HG02970 (cell line): Measurements from ENCODE around the gene PCBD1.
A peak's percentile ranks its signal among the peaks of the same experiment; 100 is the strongest.
"Not testable (repeated sequence)": the region's sequence is repeated elsewhere in the genome, so short reads cannot be mapped to it uniquely, and the experiment has no call there.

Experiments used
- ATAC-seq: cut with Tn5 transposase; IDR thresholded peaks from one replicate; pipeline ENCODE4 v1.9.1; 2021; ENCODE audit warnings: mild to moderate bottlenecking, moderate library complexity, moderate number of reproducible peaks; ENCODE audit not compliant: unreplicated experiment, low FRiP score

PCBD1 gene

DNA sequence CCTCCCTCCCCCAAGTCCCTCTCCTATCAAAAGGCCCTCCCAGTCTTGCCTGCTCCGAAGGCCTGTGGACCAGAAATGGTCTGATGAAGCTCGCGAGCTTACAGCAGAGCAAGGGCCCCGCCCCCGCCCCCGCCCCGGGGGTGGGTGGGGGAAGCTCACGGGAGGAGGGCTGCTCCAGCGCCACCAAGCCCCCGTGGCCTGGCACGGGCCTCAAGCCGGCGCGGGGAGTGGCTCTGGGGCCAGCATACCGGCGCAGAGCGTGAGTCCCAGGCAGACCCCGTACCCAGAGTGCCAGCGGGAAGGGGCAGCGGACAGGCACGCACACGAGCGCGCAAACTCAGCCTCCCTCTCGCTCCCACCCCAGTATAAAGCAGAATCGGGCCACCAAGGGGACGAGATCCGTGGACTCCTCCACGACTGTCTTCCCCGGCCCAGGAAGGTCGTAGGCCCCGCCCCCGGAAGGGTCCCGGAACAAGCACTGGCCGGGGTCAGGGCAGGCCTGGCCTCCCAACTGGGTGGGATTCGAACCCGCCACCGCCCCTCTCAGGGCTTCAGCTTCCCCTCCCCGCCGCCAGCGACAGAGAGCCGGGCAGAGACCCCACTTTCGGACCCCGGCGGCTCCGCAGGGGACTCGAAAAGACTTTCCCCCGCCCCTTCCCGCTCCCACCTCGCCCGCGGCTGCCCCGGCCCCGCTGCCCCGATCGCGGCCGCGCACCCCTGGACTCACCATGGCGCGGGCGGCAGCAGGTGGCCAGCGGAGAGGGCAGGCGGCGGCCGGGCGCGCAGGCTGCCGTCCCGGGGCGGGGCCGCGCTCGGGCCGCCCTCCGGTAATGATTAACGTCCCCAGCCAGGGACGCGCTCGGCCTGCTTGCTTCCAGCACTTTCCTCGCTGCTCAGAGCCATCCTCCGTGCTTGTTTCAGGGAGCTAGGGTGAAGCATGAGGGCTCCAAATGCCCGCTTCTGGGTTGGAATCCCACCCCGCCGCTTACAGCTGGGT, at the start of gene PCBD1:
TSS of gene PCBD1 (minus strand) at position 762 of the 997 bp plus-strand sequence. CDS start at position 730, 32 bp downstream.
- peak; percentile 70 for ATAC-seq

DNA sequence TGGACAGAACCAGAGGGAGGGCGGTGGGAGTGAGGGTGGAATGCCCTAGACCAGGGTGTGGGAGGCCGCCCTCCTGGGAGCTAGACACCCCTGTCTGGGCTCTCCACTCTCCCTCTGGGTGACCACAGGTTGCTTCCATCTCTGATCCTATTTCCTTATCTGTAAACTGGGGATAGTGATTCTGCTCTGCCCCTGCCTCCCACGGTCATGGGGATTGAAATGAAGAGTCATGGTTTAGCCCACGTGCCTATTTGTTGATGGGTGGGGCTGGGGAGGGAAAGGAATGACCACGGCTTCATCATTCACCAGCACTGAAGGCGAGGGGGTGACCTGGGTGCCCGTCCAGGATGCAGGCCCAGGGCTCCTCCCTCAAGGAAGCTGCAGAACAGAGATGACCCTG, 49.3 kb upstream of the PCBD1 start:
- no peak for ATAC-seq

DNA sequence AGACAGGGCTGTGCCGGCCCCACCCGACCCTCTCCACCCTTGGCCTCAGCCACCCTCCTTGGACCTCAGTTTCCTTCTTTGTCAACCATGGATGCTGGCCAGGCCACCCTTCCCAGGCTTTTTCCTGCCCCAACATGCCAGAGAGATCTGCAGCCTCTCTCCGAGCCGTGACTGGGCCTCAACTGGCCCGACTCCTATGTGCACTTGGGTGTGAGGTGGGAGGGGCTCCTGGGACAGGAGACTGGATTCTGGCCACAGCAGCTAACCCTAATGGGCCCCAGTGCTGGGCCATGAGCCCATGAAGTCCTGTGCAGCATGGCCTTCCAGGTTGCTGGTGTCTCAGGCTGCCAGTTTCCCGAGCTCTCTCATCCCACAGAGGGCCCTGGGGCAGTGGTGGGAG, 47.7 kb upstream of the PCBD1 start:
- ATAC-seq: no peak

DNA sequence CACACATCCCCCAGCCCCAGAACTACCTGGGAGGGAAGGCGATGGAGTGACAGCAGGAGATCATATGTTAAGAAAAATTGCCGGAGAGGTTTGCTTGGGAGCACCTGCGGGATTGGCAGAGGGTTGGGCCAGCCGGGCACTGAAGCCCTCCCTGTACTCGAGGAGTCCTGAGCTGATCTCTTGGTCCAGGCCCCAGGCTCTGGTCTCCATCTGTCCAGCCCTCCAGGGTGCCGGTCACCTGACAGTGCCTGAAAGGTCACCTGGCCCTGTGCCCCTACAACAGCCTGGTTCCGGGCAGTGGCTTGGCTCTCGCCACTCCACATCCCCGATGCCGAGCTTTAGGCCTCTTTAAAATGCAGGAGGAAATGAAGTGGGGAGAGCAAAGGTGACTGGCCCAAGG, 47.3 kb upstream of the PCBD1 start:
- ATAC-seq: no peak

DNA sequence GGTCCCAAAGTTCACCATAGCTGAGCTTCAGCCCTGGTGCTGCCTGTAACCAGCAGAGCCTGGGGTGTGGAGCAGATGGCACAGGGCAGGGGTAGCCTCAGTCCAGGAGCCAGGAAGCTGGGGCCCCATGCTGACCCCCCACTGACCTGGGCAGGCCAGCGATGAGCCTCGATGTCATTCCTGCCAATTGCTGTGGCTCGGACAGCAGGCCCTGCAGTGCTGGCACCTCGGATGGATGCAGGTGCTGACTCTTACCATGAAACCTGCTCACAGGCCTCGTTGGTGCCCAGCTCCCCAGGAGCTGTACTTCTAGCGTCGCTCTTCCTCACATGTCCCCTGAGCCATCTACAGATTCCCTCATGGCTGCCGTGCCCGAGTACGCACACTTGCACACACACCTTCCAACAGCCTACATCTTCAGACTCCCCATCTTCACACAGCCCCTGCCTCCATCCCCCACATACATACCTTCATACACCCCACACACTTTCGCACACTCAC, 46.8 kb upstream of the PCBD1 start:
- no peak for ATAC-seq

DNA sequence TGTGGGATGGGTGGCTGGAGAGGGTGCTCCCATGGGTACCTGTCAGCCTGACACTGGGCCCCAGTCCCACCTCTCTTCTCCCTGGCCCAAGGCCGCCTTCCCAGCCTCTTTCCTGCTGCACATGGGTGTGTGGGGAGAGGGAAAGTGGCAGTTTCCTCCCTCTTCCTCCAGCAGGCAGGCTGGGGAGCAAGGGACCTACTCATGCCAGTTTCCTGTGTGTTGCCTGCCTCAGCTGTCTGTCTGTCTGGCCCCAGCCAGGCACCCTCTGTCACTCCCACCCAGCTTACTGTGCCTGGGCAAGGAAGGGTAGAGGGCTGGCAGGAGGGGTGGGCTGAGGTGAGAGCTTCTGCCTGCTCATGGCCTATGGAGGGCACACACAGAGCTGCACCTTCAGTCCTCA, 46.3 kb upstream of the PCBD1 start:
- ATAC-seq: no peak

DNA sequence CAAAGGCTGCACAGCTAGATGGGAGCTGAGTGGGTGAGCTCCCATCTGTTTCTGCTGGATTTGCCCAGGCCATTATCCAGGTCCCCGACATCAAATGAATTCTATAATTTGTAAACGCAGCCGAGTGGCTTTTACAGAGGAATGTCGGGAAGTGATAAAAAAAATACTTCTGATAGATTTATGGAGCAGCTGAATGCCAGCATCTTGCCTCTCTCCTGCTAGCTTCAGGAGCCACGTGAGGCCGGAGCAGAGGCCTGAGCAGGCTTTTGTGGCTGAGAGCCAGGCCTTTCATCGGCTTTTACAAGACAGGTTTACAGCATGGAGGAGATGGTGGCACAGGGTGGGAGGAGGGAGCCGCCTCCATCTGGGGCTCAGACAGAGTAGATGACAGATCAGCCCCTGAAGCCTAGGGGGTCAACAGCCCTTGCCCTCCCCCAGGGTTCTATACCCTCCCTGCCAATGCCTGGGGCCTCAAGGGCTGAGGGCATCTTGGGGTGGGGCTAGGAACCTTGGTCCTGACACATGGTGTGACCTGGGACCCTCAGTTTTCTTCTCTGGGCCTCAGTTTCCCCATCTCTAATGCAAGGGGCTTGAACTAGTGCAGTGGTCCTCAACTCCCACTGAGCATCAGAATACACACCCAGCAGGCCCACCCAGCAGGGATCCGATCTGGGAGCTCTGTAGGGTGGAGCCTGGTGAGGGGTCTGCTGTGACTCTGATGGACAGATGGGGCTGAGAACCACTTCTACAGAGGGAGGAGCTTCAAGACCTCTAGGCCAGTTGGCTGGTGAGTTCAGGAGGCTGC, 44.2 kb upstream of the PCBD1 start:
- ATAC-seq: no peak

DNA sequence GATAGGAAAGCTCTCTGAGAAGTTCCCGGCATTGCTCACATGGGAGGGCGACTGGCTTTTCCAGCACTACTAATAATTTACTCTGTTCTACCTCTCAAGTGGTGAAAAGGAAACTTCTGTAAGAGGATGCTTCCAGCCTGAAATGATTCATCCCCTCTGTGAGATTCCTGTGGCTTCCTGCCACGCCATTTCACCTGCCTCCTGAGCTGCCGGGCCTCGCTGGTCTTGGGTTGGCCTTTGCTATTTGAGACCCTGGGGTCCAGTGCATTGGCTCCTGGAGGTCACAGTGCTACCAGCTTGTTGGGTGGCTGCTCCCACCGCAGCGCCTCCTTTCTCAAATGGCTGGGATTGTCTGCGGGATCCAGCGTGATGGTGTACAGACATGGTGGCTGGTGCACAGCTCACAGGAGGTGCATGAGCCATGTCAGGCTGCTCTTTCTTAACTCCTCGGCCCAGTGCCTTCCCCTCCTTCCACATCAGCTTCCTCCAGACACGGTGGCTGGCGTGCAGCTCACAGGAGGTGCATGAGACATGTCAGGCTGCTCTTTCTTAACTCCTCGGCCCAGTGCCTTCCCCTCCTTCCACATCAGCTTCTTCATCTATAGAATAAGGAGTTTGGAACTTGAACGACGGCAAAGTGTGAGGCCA, 42.9 kb upstream of the PCBD1 start:
- ATAC-seq: no peak

DNA sequence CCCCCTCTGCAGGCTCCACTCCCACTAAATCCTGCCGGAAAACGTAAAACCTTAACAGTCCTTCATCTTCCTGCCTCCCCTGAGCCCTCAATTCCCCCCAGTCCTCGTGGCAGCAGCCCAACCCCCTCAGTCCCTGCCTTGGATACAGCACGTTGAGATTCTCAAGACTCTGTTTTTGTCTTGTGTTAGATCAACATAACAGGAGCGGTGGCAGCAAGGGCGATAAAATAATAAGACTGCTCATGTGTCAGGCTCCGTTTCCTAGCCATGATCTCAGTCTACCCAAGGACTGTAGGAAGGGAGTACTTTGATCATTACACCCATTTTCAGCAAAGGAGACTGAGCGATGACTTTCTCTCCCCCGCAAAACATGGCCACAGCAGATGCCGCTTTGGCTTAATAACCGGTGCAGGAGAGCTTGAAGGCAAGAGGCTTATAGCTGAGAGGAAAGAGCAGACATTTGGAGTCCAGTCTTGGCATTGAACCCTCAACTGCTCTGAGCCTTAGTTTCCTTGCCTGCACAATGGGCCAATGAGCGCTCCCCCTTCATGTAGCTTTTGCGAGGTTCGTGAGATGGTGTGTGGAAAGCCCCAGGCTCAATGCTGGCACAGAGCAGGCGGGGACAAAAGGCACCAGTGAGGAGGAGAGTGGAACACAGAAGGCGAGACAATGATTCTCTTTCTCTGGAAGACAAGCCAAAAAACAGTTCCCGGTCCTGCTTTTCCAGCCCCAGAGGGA, 42.1 kb upstream of the PCBD1 start:
- ATAC-seq: no peak

DNA sequence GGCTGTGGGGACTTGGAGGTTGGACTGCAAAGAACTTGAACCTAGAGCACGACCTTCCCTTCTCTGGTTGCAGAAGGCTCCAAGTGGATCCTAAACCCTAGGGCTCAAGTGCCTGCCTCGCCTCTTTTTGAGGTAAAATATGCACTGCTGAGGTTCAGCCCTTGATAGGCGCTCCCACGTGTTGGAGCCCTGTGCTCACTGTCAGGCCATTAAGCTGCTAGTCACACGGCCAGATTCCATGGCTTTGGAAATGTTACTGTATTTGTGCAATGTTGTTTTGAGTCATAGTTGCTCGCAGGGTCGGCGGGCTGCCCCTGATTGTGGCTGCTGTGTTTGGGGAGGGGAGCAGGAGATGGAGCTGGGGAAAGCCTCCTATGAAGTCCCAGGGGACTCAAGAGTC, 39.8 kb upstream of the PCBD1 start:
- ATAC-seq: no peak

DNA sequence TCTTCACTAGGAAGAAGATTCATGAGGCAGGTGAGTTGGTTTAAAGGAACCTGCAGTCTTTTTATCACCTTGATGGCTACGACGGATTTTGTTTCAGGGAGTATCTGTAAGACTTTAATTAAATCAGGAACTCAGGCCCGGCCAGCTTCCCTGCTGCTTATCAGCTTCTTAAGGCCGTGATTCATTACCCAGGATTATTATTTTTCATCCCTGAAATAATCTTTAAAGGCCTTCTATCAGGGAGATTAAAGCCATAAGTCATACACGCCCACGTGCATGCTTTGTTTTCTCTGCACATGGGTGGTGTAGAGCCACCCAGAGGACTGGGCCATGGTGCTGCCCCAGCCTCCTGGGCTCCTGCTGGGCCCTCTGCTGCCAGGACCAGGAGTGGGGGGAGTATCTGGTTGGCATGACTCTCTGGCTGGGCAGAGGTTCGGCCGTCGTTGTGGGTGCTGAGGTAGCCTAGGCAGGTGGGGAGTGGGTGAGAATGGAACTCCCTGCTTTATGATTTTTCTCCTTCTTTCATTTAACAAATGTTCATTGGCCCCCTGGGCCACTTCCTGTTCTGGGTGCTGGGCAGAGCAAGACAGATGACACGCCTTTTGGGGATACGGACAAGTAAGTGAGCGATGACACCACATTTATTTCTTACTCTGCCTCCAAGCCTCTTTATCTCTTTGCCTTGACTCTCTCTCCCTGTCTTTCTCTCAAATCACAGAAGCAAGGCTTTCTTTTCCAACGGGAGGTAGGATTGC, 39.0 kb upstream of the PCBD1 start:
- no peak for ATAC-seq

DNA sequence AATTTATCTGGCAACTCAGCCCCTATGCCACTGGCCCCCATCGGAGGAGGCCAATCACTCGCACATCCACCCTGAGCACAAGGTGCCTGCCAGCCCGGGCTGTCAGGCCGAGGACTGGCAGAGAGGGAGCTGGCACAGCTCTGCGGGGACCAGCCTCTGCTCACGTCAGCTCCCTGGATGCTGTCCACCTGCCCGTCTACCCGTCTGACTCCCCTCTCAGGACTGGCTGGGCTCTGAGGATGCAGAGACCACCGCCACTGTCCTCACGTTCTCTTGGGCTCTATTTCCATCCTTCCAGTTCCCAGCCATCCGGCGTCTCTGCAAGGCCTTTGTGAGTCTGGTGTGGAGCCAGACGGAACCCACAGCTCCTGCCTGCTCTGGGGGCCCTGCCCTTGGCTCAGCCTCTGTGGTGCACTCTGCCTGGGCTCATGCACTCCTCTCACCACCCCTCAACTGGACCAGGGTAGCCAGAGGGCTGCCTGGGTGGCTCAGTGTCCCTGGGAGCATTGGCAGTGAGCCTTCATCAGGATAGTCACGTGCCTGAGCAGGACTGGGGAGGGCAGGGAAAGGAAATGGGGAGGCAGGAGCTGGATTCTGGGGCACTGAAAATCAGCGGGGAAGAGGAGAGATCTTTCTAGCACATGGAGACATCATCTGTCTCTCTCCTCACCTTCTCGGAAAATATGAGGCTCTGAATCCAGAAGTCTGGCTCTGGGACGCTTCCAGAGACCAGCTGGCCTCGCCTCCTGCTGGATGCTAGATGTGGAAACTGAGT, 38.0 kb upstream of the PCBD1 start:
- ATAC-seq: no peak

DNA sequence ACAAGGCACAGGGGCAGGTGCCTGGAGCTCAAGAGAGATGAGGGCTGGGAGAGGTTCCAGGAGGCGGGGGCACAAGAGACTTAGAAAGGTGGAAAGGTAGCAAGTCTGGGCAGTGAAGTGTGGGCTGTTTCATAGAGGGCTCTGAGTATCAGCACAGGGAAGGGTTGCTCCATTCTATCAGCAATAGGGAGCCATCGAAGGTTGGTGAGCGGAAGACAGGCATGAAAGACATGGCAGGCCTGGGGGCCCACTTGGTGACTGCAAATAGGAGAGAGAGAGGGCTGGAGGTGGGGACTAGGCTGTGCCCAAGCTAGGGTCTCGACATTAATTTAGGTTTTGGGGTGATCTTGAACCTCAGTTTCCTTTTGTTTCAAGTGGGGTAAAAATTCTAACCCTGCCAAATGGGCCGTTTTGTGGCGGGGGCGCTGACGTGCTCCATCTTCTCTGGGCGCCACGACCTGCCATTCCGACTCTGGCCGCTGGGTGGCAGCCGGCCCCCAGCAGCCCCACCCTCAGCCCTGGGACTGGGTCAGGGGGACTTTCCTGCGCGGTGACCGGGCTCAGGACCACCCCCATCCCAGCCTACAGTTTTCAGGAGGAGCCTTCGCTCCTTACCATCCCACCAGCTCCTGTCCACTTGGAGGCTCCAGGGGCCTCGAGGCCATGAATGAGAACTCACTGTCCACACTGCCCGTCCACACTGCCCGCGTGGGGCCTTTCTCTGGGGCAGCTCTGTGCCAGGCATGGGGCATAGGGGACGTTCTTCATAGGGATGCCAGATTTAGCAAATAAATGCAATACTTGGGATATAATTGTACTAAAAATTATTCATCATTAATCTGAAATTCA, 37.2 kb upstream of the PCBD1 start:
- ATAC-seq: no peak

DNA sequence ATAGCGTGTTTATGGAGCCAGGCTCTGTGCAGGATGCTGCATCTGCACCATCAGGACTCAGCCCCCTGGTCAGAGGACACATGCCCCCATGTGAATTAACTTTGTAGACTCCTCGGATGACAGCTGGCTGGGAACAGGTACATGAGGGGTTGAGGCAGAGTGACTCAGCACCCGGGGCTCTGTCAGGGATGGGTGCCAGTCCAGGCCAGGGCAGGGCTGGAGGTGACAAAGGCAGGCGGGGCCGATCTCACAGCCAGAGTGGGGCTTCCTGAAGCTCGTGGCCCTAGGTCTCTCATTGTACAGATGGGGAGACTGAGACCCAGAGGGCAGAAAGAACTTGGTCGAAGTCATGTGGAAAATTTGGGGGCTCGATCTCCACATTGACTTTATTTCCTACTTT, 35.3 kb upstream of the PCBD1 start:
- ATAC-seq: no peak

DNA sequence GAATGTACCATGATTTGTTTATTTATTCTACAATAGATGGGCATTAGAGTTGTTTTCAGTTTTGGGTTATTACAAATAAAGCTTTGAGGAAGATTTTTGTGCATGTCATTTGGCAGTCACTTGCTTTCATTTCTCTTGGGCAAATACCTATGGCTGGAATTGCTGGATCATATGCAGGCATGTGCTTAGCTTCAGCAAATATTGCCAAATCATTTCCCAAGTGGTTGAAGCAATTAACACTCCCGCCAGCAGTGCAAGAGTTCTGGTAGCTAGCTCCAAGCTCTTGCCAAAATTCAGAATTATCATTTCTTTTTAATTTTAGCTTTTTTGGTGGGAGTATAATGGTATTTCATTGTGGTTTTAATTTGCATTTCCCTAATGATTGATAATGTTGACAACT, 32.9 kb upstream of the PCBD1 start:
- no peak for ATAC-seq

DNA sequence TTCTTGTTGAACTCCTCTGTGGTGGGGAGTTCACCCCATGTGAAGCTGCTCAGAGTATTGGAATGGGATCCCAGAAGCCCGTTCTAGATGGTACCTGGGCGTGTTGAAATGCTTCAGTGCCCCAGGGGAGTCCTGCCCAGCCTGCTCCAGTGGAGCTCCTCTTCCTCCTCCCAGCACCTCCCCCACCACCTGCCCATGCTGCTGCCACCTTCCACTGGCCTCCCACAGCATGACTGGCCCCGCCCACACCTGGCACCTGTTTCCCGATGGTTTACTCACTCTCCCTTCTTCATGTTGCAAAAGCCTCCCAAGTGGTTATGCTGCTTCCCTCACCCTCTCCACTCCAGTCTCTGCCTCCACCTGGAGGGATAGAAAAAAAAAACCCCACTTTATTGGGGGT, 32.2 kb upstream of the PCBD1 start:
- no peak for ATAC-seq

DNA sequence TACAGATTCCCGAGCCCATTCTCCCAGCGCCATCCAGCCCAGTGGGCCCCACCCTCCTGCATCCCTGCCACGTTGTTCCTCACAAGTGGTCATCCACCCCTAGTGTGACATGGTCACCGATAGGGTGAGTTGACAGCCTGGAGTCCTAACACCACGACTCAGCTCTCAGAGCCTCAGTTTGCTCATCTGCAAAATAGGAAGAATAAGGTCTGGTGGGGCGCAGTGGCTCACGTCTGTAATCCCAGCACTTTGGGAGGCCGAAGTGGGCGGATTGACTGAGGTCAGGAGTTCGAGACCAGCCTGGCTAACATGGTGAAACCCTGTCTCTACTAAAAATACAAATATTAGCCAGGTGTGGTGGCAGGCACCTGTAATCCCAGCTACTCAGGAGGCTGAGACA, 31.5 kb upstream of the PCBD1 start:
- not testable (repeated sequence) for ATAC-seq
